Heart left ventricle (tissue), 16 donors: ENCODE results near the gene ATG2A. TPM values are rescaled to one million over a fixed set of nuclear protein-coding genes. Genes with fewer than 3 reads are reported as not detected.

Experiments used
- ATAC-seq, 4 donors: fragments of 200-7000 bp; cut with Tn5 transposase; one replicate each; pipeline ENCODE4 v1.9.1; 2020 to 2022; ENCODE audit warnings: moderate library complexity in 4 of 4, mild to moderate bottlenecking in 3 of 4, moderate number of reproducible peaks in 1 of 4
- DNase-seq, 5 donors: peaks; one replicate each; pipeline ENCODE4 v3.0.0-alpha.2; 2020
- H3K27ac ChIP-seq, 12 donors: fragments of 200-600 bp; sonication (generic) in 4 of 12; one replicate each; pipeline versions ENCODE4 v1.5.0 to v1.8.0; 2016 to 2022; ENCODE audit warnings: mild to moderate bottlenecking in 2 of 12
- H3K27me3 ChIP-seq, 9 donors: fragments of 200-600 bp; sonication (generic) in 2 of 9; one replicate each; pipeline versions ENCODE4 v1.5.1 to v1.8.0; 2016 to 2022; ENCODE audit warnings: mild to moderate bottlenecking in 3 of 9
- H3K36me3 ChIP-seq, 9 donors: fragments of 200-600 bp; sonication (generic) in 2 of 9; one replicate each; pipeline versions ENCODE4 v1.5.0 to v1.8.0; 2018 to 2022; ENCODE audit warnings: mild to moderate bottlenecking in 2 of 9
- H3K4me1 ChIP-seq, 12 donors: fragments of 200-600 bp; sonication (generic) in 4 of 12; one replicate each; pipeline versions ENCODE4 v1.5.0 to v1.8.0; 2016 to 2022; ENCODE audit warnings: mild to moderate bottlenecking in 3 of 12
- H3K4me3 ChIP-seq, 12 donors: fragments of 200-600 bp; sonication (generic) in 4 of 12; one replicate each; pipeline versions ENCODE4 v1.5.0 to v1.8.0; 2017 to 2022; ENCODE audit warnings: mild to moderate bottlenecking in 9 of 12, moderate library complexity in 4 of 12
- H3K9me3 ChIP-seq, 12 donors: fragments of 200-600 bp; sonication (generic) in 4 of 12; one replicate each; pipeline versions ENCODE4 v1.5.0 to v1.8.0; 2016 to 2022; ENCODE audit warnings: mild to moderate bottlenecking in 1 of 12
- POLR2A ChIP-seq, 2 donors: fragments of 450-650 bp; IDR thresholded peaks; one replicate each; pipeline ENCODE4 v1.6.1; 2017; ENCODE audit warnings: antibody characterized with exemption in 2 of 2, mild to moderate bottlenecking in 2 of 2, moderate library complexity in 2 of 2
- WGBS, 4 donors: extraction: QIAGEN DNeasy Blood & Tissue Kit in 2 of 4; methylation state at CpG; one replicate each; pipeline versions ENCODE4 v1.1.5 to v1.1.7; 2013 to 2018; 5-methylcytosine and 5-hydroxymethylcytosine counted together
- intact Hi-C, 10 donors: fragments of 100-400 bp; cut with DNase I; formaldehyde crosslinking; loops; one replicate each; pipeline versions ENCODE4 v1.11.1 to v1.14.2; 2022
- polyA plus RNA-seq, 2 donors: library from polyadenylated mRNA; stranded (reverse); fragments of 200-250 nt; gene quantifications; one replicate each; pipeline ENCODE4 v1.2.3, GENCODE V29; 2013
- total RNA-seq, 9 donors: library from RNA; depleted of rRNA in 2 of 9; stranded (reverse); fragments of >200 nt in 2 of 9; fragmentation: NEBNext Ultra II Directional in 3 of 9; extraction: Animal tissue kit (Norgen Biotek cat#: 25700) in 3 of 9; gene quantifications; one replicate each; pipeline versions ENCODE4 v1.1.0 to v1.2.4, GENCODE V29; 2016 to 2023
- TF ChIP-seq, protein P1 (sequence below), 12 donors: fragments of 200-600 bp; sonication (generic) in 4 of 12; IDR thresholded peaks; one replicate each; pipeline versions ENCODE4 v1.5.0 to v1.8.0; 2018 to 2022; ENCODE audit warnings: antibody characterized with exemption in 12 of 12, mild to moderate bottlenecking in 5 of 12
- donor health status: ischemic (EF 13 %, LVEDD 7.1; RV severe dilation, severe dysfunction).
- donor health status: healthy with polysubstance abuse.
- donor health status: DM: no; HTN: yes; CAD: no.
- donor health status: DM: no; HTN: no; CAD: no.
- donor health status: ischemic (EF 25% LVEDD 6.9; RV normal size, moderate dysfunction).
- donor health status: ischemic (EF 25% LVEDD 5.7; RV mildly dilated, moderate dysfunction).
- donor health status: healthy.
- donor health status: DM: yes; HTN: yes; CAD: no.
- donor health status: ischemic (EF 35%, LVEDD 5.7; RV mildly dilated, moderate dysfunction).
- donor health status: nonischemic (EF 11% LVEDD 7.7; RV severe dilation, severe dysfunction).
- donor health status: DM: yes; HTN: yes; CAD: no.
- donor health status: PGD.
- donor health status: ischemic (EF 29% LVEDD 5.4; RV normal size, mild dysfunction).
- donor health status: nonischemic (EF 23%, LVEDD 6.1; RV moderate dilation, normal function).

Gene ATG2A
- total and polyA plus RNA-seq, 11 donors = 11.4 to 38.5 (median 16.1) TPM

DNA sequence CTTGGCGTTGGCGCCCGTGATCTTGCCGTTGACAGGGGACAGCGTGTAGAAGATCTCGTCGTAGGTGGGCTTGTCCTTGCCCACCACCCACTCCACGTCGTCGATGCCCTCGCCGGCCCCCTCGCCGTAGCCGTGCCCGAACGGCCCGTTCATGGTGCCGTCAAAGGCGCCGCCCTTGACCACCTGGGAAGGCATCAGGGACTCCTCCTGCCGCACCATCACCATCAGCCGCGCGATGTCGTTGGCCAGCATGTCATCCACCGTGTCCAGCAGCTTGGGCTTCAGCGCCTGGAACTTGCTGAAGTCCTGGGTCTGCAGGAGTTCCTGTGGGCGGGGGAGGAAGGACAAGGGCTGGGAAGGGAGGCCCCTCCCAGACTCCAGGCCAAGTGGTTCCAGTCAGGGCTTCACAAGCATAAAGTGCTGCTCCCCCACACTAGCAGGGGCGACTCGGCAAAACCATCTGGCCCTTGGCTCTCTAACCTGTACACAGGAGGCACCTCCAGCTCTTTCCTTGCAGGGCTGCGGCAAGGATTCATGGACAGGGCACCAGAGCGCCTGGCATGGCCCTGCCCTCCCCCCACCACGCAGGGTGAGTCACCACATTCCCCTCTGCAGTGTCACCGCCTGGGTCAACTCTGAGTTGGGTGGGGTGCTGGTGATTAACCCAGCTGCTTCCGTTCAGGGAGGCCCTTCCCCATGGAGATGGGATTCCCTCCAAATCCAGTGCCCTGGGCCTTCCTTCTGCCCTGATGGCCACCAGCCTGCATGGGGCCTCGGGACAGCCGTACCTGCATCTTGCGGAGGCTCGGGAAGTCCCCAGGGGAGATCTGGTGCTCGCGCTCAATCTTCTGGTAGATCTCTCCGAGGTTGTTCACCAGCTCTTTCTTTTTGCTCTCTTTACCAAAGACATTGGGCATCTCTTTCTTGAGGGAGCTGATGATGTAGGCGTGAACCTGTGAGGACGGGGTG is 62.2 kb downstream of the ATG2A start:
- ATAC-seq (peak; percentile 49 to 85 (median 83)), DNase-seq (peak; percentile 79 to 94 (median 86))
- peaks cover 0 to 71% (median 37%) of the 10 kb centered on the region in 9 donors for H3K36me3 ChIP-seq
- peaks cover 46 to 100% (median 93%) of the 10 kb centered on the region in 12 donors for H3K4me1 ChIP-seq
- TF ChIP-seq, protein P1, sequence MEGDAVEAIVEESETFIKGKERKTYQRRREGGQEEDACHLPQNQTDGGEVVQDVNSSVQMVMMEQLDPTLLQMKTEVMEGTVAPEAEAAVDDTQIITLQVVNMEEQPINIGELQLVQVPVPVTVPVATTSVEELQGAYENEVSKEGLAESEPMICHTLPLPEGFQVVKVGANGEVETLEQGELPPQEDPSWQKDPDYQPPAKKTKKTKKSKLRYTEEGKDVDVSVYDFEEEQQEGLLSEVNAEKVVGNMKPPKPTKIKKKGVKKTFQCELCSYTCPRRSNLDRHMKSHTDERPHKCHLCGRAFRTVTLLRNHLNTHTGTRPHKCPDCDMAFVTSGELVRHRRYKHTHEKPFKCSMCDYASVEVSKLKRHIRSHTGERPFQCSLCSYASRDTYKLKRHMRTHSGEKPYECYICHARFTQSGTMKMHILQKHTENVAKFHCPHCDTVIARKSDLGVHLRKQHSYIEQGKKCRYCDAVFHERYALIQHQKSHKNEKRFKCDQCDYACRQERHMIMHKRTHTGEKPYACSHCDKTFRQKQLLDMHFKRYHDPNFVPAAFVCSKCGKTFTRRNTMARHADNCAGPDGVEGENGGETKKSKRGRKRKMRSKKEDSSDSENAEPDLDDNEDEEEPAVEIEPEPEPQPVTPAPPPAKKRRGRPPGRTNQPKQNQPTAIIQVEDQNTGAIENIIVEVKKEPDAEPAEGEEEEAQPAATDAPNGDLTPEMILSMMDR (IDR thresholded peaks at IDR 0.05) = no peak
- TF ChIP-seq POLR2A (IDR thresholded peaks at IDR 0.05) = peak in 1 of 2 donors; percentile 15
- intact Hi-C loops = loop anchor here in 1 of 10 donors (10.0 kb wide), 1 partner anchor 260 kb away; the partner anchor contains the start of genes TM7SF2 and ZNHIT2
- no peaks in the 10 kb centered on the region for H3K27me3 ChIP-seq
- peak overlapping the region in 9 of 12 donors; percentile 1 to 43 (median 24) for H3K4me3 ChIP-seq
- no peaks in the 10 kb centered on the region for H3K9me3 ChIP-seq
- WGBS, 4 donors = 58 to 70% (median 64%) methylated on average over 41 to 45 of the region's 45 CpGs
- H3K27ac ChIP-seq = peak overlapping the region; percentile 5 to 93 (median 88)

DNA sequence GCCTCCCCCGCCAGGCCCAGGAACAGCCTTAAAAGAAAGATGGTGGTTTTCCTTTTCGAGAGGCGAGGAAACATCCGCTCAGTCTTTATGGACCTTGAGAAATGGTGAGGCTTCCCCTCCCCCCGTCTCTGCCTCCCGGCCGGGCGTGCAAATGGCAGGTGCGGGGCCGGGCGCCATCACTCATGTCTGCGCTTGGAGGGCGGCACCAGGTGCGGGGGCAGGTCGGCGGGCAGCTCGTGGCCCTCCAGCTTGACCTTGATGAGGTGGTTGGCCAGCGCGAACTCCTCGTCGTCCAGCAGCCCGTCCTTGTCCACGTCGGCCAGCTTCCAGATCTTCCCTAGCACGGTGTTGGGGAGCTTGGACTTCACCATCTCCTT is 62.9 kb downstream of the ATG2A start:
- WGBS, 4 donors = 84 to 93% (median 90%) methylated on average over 21 to 25 of the region's 25 CpGs
- H3K27ac ChIP-seq = peak overlapping the region; percentile 5 to 93 (median 88)
- peaks cover 41 to 100% (median 94%) of the 10 kb centered on the region in 12 donors for H3K4me1 ChIP-seq
- no peak for DNase-seq
- no peak for TF ChIP-seq POLR2A (IDR thresholded peaks at IDR 0.05)
- TF ChIP-seq, protein P1 (IDR thresholded peaks at IDR 0.05) = no peak
- intact Hi-C loops = loop anchor here in 1 of 10 donors (10.0 kb wide), 1 partner anchor 261 kb away; the partner anchor contains the start of genes TM7SF2 and ZNHIT2
- H3K4me3 ChIP-seq = peak overlapping the region in 10 of 12 donors; percentile 1 to 43 (median 20)
- no peaks in the 10 kb centered on the region for H3K9me3 ChIP-seq
- no peak for ATAC-seq
- peaks cover 0 to 64% (median 31%) of the 10 kb centered on the region in 9 donors for H3K36me3 ChIP-seq
- H3K27me3 ChIP-seq = no peaks in the 10 kb centered on the region

- H3K36me3 ChIP-seq = peaks cover 0 to 61% (median 28%) of the 10 kb centered on the region in 9 donors
- H3K4me3 ChIP-seq = peak overlapping the region in 10 of 12 donors; percentile 1 to 43 (median 20)
- ATAC-seq = no peak
- DNase-seq = no peak
- intact Hi-C loops = loop anchor here in 1 of 10 donors (10.0 kb wide), 1 partner anchor 261 kb away; the partner anchor contains the start of genes TM7SF2 and ZNHIT2
- no peaks in the 10 kb centered on the region for H3K27me3 ChIP-seq
- TF ChIP-seq POLR2A (IDR thresholded peaks at IDR 0.05) = no peak
- TF ChIP-seq, protein P1 (IDR thresholded peaks at IDR 0.05) = no peak
- peak overlapping the region in 11 of 12 donors; percentile 82 to 93 (median 89) for H3K27ac ChIP-seq
- H3K9me3 ChIP-seq = no peaks in the 10 kb centered on the region
- H3K4me1 ChIP-seq = peaks cover 37 to 100% (median 94%) of the 10 kb centered on the region in 12 donors
- 59 to 67% (median 63%) methylated on average over 26 to 27 of the region's 27 CpGs for WGBS, 4 donors
Observed at GRCh38 chr11:64853709-64854108, 63.3 kb downstream of the ATG2A start.
